ENCODE results near the gene EXD3.

The EXD3 gene

GRCh38 chr9:137313956-137314560 is 108.9 kb downstream of the EXD3 start:
- no peak for DNase-seq

- no peak for DNase-seq
Observed at GRCh38 chr9:137313326-137313936, 109.5 kb downstream of the EXD3 start.

GRCh38 chr9:137312852-137313325 is 110.1 kb downstream of the EXD3 start:
- DNase-seq: no peak

GRCh38 chr9:137311986-137312851 is 110.7 kb downstream of the EXD3 start:
- no peak for DNase-seq

GRCh38 chr9:137311171-137311985 is 111.6 kb downstream of the EXD3 start:
- peak; percentile 81 for DNase-seq

- DNase-seq: peak; percentile 85
Observed at GRCh38 chr9:137310189-137311052, 112.5 kb downstream of the EXD3 start.

- DNase-seq: no peak
Observed at GRCh38 chr9:137309368-137310188, 113.4 kb downstream of the EXD3 start.

GRCh38 chr9:137308057-137308619 is 114.8 kb downstream of the EXD3 start:
- no peak for DNase-seq

DNA sequence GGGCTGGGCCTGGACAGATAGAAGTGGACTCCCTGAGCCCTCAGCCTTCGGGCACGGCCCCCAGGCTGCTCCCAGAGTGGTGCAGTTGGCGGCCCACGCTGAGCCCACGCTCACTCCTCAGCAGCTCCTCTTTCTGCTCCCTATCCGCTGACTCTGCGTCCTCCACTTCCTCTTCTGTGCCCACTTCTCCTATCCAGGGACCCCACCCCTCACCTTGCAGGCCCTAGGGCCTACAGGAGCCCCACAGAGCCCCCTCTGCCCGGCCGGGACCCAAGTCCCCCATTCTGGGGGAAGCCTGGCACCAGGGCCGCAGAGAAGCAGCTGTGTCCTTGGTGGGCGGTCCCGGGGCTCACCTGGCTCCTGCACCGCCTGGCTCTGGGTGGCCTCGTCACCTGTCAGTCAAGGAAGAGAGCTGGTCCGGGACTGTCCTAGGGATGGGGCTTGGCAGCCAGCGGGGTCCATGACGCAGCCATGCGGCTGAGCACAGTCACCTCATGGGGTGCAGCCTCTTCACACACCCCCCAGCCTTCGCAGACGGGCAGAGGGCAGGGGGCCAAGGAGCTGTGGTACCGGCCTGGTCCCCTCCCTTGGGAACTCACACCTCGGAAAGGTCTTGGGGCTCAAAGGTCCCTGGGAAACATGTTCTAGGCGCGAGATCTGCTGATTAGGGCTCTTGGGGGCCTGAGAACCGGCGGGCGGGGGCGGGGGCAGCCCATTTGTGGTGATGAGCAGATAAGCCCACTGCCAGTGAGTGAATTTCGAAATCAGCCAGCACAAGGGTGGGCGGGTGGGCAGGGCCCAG is 115.5 kb downstream of the EXD3 start:
- peak; percentile 31 for DNase-seq

DNA sequence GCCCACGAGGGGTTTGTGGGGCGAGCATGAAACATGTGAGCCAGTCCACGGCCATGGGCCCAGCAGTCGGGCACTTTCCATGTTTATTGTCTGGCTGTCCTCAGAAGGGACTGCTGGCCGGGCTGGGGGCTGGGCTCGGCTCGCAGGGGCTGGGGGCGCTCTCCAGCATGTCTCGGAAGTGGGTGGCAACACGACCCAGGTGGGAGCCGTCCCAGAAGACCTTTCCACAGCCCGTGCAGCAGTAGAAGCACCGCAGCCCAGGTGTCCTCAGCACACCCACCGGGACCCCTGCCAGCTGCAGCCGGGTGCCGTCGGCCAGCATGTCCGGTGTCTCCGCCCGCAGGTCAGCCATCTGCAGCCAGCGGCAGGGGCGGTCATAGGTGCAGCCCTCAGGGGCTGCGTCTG is 116.1 kb downstream of the EXD3 start:
- DNase-seq: no peak

- no peak for DNase-seq
Observed at GRCh38 chr9:137306066-137306849, 116.7 kb downstream of the EXD3 start.

DNA sequence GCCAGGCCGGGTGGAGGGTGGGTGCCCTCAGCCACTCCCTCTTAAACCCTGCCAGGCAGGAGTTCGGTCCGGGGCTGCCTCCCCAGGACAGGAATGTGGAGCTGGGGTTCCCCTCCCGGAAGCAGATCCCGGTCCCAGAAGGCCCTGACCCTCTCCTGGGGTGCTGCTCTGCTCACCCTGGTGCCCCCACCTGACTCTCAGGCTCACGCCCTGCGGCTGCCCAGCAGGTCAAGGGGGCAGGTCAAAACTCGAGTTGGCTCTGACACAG is 117.2 kb downstream of the EXD3 start:
- DNase-seq: no peak

- DNase-seq: peak; percentile 84
Observed at GRCh38 chr9:137305060-137305797, 117.7 kb downstream of the EXD3 start.

GRCh38 chr9:137304383-137305059 is 118.4 kb downstream of the EXD3 start:
- DNase-seq: no peak

- DNase-seq: no peak
Observed at GRCh38 chr9:137303893-137304382, 119.0 kb downstream of the EXD3 start.

- no peak for DNase-seq
Observed at GRCh38 chr9:137303151-137303892, 119.6 kb downstream of the EXD3 start.

Data from NCI-H510A (cell line).